ENCODE data around the gene CCDC47.

The CCDC47 gene

DNA sequence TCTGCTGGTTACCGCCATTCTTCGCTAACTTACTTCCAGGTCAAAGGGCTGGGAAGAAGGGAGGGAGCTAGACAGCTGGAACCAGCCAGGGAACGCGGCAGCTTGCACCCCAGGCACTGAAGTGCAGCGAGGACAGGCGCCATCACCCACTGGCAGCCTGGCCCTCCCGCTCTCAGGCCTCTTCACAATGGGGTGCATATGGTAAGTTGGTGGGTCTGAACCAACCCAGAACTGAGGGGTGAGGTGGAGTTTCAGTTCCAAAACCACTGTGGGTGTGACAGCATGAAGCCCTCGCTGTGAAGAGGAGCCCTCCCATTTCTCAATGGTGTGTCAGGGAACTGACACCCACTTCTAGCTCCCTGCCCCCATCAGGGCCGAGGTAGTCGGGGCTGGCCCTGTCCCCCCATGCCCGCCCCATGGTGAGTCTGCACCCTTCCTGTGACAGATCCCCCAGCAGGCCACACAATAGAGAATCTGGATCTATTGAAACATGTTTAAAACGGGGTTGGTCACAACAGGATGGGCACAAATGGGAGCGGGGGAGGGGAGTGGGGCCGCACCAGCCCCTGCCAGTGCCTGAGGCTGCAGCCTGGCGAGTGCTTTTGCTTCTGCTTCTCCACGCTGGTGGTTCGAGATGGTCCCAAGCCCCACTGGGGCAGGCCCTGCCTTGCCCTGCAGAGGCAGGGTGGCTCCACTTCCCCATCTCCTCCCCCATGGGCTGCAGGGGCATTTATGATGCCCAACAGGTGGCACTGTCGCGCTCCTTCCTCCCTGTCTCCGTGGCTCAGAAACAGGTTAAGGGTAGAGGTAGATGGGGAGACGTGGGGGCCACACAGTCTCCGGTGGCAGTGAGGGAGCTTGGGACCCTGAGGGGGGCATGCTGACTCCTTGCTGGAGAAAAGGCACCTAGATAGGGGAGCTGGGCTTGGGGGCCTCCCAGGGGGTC lies 75.8 kb downstream of the CCDC47 start:
- peak; percentile 79 for DNase-seq

GRCh38 chr17:63696381-63696961 lies 76.9 kb downstream of the CCDC47 start:
- no peak for DNase-seq

- DNase-seq, result no peak
Measured at GRCh38 chr17:63695889-63696288, 77.5 kb downstream of the CCDC47 start.
